PC-3 (cell line): ENCODE results near the gene SUZ12. TPM values are rescaled to one million over a fixed set of nuclear protein-coding genes. Genes with fewer than 3 reads are reported as not detected.
"Not testable (repeated sequence)": the region's sequence is repeated elsewhere in the genome, so short reads cannot be mapped to it uniquely, and the experiment has no call there.

ENCODE experiments used
- ATAC-seq: fragments of 200-7000 bp; cut with Tn5 transposase; 2 replicates; pipeline ENCODE4 v1.9.1; 2020; ENCODE audit warnings: mild to moderate bottlenecking, moderate library complexity
- BruUV-seq: library from RNA; stranded (reverse); fragments of 400-500 nt; replicated peaks from 2 replicates; lab custom pipeline; 2021; lab: Mats Ljungman, UMichigan
- CTCF ChIA-PET: fragments of 300-600 bp; sonication (Branson Sonifier 250); formaldehyde crosslinking; loops from one replicate; lab custom pipeline; 2022; ENCODE audit warnings: antibody characterized with exemption; lab: Charles Lee
- POLR2A ChIA-PET: fragments of 300-600 bp; sonication (Branson Sonifier 250); formaldehyde crosslinking; loops from one replicate; lab custom pipeline; 2022; ENCODE audit warnings: antibody characterized with exemption; ENCODE audit not compliant: unreplicated experiment; lab: Charles Lee
- DNase-seq: peaks from one replicate; pipeline ENCODE4 v3.0.0-alpha.2; 2015
- H2AFZ ChIP-seq: fragments of 300-600 bp; sonication (generic); 2 replicates; pipeline ENCODE4 v1.6.0; 2016; ENCODE audit warnings: antibody characterized with exemption, low read length
- H3F3A ChIP-seq: fragments of 300-600 bp; sonication (generic); one replicate; pipeline ENCODE4 v1.6.0; 2017; ENCODE audit warnings: antibody characterized with exemption, low read length, control low read depth, mild to moderate bottlenecking; ENCODE audit not compliant: unreplicated experiment
- H3K27ac ChIP-seq: fragments of 300-600 bp; sonication (generic); 2 replicates; pipeline ENCODE4 v1.5.1; 2016; ENCODE audit warnings: mild to moderate bottlenecking, low read length
- H3K27me3 ChIP-seq: fragments of 300-600 bp; sonication (generic); 2 replicates; pipeline ENCODE4 v1.6.1; 2016; ENCODE audit warnings: low read length, mixed read lengths
- H3K36me3 ChIP-seq: fragments of 300-600 bp; sonication (generic); 2 replicates; pipeline ENCODE4 v1.6.1; 2016; ENCODE audit warnings: low read depth, mixed run types, low read length, mixed read lengths
- H3K4me1 ChIP-seq: fragments of 300-600 bp; sonication (generic); 2 replicates; pipeline ENCODE4 v1.5.1; 2016; ENCODE audit warnings: low read length; ENCODE audit not compliant: insufficient read depth
- H3K4me2 ChIP-seq: fragments of 300-600 bp; sonication (generic); 2 replicates; pipeline ENCODE4 v1.6.0; 2016; ENCODE audit warnings: low read length
- H3K4me3 ChIP-seq: fragments of 300-600 bp; sonication (generic); 2 replicates; pipeline ENCODE4 v1.5.1; 2016; ENCODE audit warnings: mild to moderate bottlenecking, low read length, mixed read lengths
- H3K79me2 ChIP-seq: fragments of 300-600 bp; sonication (generic); 2 replicates; pipeline ENCODE4 v1.6.1; 2017; ENCODE audit warnings: low read length, mixed read lengths
- H3K9ac ChIP-seq: fragments of 300-600 bp; sonication (generic); 2 replicates; pipeline ENCODE4 v1.6.0; 2016; ENCODE audit warnings: mild to moderate bottlenecking, low read length
- H3K9me2 ChIP-seq: fragments of 300-600 bp; sonication (generic); replicated peaks from 2 replicates; pipeline ENCODE4 v1.6.1; 2016; ENCODE audit warnings: mixed run types, low read length, mixed read lengths
- H3K9me3 ChIP-seq: fragments of 300-600 bp; sonication (generic); 2 replicates; pipeline ENCODE4 v1.6.1; 2016; ENCODE audit warnings: low read length, mixed read lengths
- H4K20me1 ChIP-seq: fragments of 300-600 bp; sonication (generic); 2 replicates; pipeline ENCODE4 v1.6.1; 2016; ENCODE audit warnings: low read length, mixed read lengths
- CTCF ChIP-seq: fragments of 300-600 bp; sonication (generic); conservative IDR thresholded peaks from 2 replicates; pipeline ENCODE4 v1.5.1; 2017; ENCODE audit warnings: antibody characterized with exemption, low read depth, mild to moderate bottlenecking, low read length
- EZH2 ChIP-seq: fragments of 300-600 bp; sonication (generic); IDR thresholded peaks from one replicate; pipeline ENCODE4 v1.6.1; 2017; ENCODE audit warnings: antibody characterized with exemption, mild to moderate bottlenecking, low read length; ENCODE audit not compliant: unreplicated experiment
- EZH2phosphoT487 ChIP-seq: fragments of 300-600 bp; sonication (generic); IDR thresholded peaks from 2 replicates; pipeline ENCODE4 v1.6.1; 2018; ENCODE audit warnings: mild to moderate bottlenecking, antibody characterized with exemption, low read length, borderline replicate concordance
- intact Hi-C: fragments of 100-400 bp; cut with micrococcal nuclease; formaldehyde crosslinking; loops from 2 replicates; pipeline ENCODE4 v1.9.0; 2023
- total RNA-seq: library from RNA; depleted of rRNA; stranded (reverse); fragments of >200 nt; gene quantifications from 2 replicates; pipeline ENCODE4 v1.2.3, GENCODE V29; 2014

Gene SUZ12
- total RNA-seq, 1 experiment from 2014 or later = 11.5 TPM

DNA sequence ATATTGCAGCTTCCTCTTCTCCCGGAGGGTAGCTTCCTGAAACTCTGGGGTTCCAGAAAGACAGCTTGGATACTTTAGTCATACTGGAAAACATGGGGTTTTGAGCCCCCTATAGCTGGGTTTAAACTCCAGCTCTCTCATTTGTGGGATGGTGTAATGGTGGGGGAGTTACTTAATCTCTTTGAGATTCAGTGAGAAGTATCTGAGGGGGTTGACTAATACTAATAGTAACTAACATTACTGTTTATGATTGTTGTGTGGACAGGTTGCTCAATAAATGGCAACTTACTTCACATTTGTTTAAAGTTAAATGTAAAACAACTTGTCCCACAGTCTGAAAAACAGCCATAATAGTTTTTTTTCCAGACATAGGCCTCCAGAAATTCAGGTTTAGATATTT lies 5.1 kb upstream of the SUZ12 start:
- Histone ChIP-seq H3K4me1 (no peaks in the 10 kb centered on the region), H2AFZ (no peak overlapping the region), H3K4me3 (no peak overlapping the region), H3K36me3 (no peaks in the 10 kb centered on the region), H3K79me2 (no peaks in the 10 kb centered on the region), H4K20me1 (no peaks in the 10 kb centered on the region), H3K9me2 (no peaks in the 10 kb centered on the region), H3F3A (no peaks in the 10 kb centered on the region), H3K9ac (no peak overlapping the region), H3K4me2 (no peak overlapping the region), H3K9me3 (no peaks in the 10 kb centered on the region), H3K27ac (no peak overlapping the region), H3K27me3 (no peaks in the 10 kb centered on the region)
- intact Hi-C loops = no loop called here
- CTCF ChIA-PET = no interaction called here
- no peak for TF ChIP-seq EZH2
- TF ChIP-seq CTCF = no peak
- TF ChIP-seq EZH2phosphoT487 = no peak
- ATAC-seq (no peak), DNase-seq (no peak)
- POLR2A ChIA-PET = no interaction called here
- no TSS peak for BruUV-seq

DNA sequence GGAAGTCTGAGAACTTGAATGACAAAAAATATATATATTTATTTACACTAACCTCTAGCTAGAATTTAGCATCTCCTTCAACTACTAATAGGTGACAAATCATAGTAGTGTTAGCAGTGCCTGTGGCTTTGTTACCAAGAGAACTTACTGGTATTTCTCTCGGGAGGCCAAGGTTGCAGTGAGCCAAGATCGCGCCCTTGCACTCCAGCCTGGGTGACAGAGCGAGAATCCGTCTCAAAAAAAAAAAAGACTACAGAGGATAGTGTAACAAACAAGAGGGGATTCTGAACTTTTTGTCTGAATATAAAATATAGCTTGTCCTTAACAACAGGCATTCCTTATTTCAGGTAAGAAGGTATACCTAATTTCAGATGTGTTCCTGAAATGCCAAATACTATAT lies 1.3 kb upstream of the SUZ12 start:
- Histone ChIP-seq H3K9me3 (no peaks in the 10 kb centered on the region), H3K9ac (no peak overlapping the region), H3K9me2 (no peaks in the 10 kb centered on the region), H3K4me2 (no peak overlapping the region), H4K20me1 (no peaks in the 10 kb centered on the region), H3K4me1 (no peaks in the 10 kb centered on the region), H2AFZ (no peak overlapping the region), H3K27me3 (no peaks in the 10 kb centered on the region), H3K79me2 (peaks cover 30% of the 10 kb centered on the region), H3K36me3 (no peaks in the 10 kb centered on the region), H3F3A (no peaks in the 10 kb centered on the region), H3K4me3 (no peak overlapping the region), H3K27ac (no peak overlapping the region)
- ChIA-PET CTCF (no interaction called here), POLR2A (no interaction called here)
- BruUV-seq = no TSS peak
- TF ChIP-seq EZH2 (no peak), EZH2phosphoT487 (no peak), CTCF (no peak)
- ATAC-seq (no peak), DNase-seq (no peak)
- intact Hi-C loops = no loop called here

DNA sequence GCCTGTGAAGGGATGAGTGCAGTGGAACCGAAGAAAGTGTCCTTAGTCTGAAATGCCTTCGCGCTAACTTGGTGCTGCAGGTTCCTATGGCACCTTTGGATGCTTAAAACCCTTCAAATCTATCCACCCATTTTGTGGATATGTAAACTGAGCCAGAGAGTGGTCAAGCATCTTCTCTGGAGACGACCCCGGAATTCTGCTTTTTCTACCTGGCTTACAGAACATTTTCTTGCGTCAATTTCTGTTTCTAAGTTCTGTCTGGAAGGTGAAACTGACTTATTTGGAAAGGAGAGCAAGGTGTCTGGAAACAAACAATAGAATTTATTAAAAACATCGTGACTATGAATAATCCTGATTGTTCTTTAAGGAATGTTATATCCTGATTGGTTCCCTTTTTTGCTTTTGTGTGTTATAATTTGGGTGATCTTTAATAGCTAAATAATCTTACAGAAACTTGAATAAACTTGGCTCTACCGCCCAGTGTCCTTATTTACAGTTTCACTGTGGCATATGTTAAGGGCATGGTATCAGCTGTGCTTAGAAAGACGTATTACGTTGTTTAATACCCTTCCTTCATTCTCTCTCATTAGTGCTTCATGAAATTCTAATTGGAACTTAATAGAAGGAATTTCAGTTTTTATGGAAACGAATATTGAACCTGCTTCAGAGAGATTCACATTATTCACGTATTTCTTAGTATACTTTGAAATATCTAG lies 1.3 kb downstream of the SUZ12 start:
- peaks cover 38% of the 10 kb centered on the region for H3K79me2 ChIP-seq
- peak overlapping the region; percentile 77 for H3K4me3 ChIP-seq
- CTCF ChIA-PET, BruUV-seq, ATAC-seq, H2AFZ ChIP-seq, H3K9me2 ChIP-seq, H3K4me1 ChIP-seq, H3K27ac ChIP-seq, H3K9me3 ChIP-seq, POLR2A ChIA-PET, intact Hi-C loops, H3K27me3 ChIP-seq, H3F3A ChIP-seq, H3K36me3 ChIP-seq, H4K20me1 ChIP-seq, DNase-seq: not testable (repeated sequence)
- H3K4me2 ChIP-seq = peak overlapping the region; percentile 87
- peak overlapping the region; percentile 51 for H3K9ac ChIP-seq

- H3F3A ChIP-seq, intact Hi-C loops, ATAC-seq, CTCF ChIA-PET, H3K4me3 ChIP-seq, H3K9me3 ChIP-seq, H3K9me2 ChIP-seq, H4K20me1 ChIP-seq, H3K27ac ChIP-seq, H3K4me2 ChIP-seq, H3K4me1 ChIP-seq, H3K36me3 ChIP-seq, DNase-seq, H3K9ac ChIP-seq, BruUV-seq, H2AFZ ChIP-seq, POLR2A ChIA-PET, H3K27me3 ChIP-seq: not testable (repeated sequence)
- H3K79me2 ChIP-seq = peaks cover 48% of the 10 kb centered on the region
Observed at GRCh38 chr17:31941916-31942315, 5.1 kb downstream of the SUZ12 start.

DNA sequence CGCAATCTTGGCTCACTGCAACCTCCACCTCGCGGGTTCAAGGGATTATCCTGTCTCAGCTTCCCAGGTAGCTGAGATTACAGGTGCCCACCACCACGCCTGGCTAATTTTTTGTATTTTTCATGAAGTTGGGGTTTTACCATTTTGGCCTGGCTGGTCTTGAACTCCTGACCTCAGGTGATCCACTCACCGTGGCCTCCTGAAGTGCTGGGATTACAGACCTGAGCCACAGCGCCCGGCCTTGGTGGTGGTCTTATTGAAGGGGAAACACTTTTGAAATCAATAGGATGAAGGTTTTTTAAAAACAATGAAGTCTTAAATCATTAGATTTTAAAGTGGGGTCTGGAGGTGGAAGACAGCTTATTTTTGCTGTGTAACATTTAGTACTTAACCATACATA lies 5.6 kb downstream of the SUZ12 start:
- intact Hi-C loops, H3K27ac ChIP-seq, POLR2A ChIA-PET, ATAC-seq, H3K4me1 ChIP-seq, H3K4me2 ChIP-seq, H3K36me3 ChIP-seq, H3F3A ChIP-seq, H3K9me3 ChIP-seq, H3K27me3 ChIP-seq, H3K4me3 ChIP-seq, H3K9me2 ChIP-seq, BruUV-seq, CTCF ChIA-PET, H4K20me1 ChIP-seq, DNase-seq, H2AFZ ChIP-seq, H3K9ac ChIP-seq: not testable (repeated sequence)
- H3K79me2 ChIP-seq = peaks cover 43% of the 10 kb centered on the region
